ENCODE measurements around the gene CEP89.

DNA sequence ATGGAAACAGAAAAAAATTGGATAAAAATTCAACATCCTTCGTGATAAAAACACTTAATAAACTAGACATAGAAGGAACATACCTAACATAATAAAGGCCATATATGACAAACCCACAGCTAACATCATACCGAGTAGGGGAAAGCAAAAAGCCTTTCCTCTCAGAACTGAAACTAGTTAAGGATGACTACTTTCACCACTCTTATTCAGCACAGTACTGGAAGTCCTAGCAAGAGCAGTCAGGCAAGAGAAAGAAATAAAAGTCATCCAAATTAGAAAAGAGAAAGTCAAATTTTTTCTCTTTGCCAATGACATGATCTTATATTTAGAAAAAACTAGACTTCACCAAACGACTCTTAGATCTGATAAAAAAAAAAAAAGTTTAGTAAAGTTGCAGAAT is 76.4 kb downstream of the CEP89 start:
- TF ChIP-seq, protein P1, sequence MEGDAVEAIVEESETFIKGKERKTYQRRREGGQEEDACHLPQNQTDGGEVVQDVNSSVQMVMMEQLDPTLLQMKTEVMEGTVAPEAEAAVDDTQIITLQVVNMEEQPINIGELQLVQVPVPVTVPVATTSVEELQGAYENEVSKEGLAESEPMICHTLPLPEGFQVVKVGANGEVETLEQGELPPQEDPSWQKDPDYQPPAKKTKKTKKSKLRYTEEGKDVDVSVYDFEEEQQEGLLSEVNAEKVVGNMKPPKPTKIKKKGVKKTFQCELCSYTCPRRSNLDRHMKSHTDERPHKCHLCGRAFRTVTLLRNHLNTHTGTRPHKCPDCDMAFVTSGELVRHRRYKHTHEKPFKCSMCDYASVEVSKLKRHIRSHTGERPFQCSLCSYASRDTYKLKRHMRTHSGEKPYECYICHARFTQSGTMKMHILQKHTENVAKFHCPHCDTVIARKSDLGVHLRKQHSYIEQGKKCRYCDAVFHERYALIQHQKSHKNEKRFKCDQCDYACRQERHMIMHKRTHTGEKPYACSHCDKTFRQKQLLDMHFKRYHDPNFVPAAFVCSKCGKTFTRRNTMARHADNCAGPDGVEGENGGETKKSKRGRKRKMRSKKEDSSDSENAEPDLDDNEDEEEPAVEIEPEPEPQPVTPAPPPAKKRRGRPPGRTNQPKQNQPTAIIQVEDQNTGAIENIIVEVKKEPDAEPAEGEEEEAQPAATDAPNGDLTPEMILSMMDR (optimal IDR thresholded peaks at IDR 0.05 in 1 of 3, IDR thresholded peaks at IDR 0.05 in 1 of 3, conservative IDR thresholded peaks at IDR 0.05 in 1 of 3; ENCODE audit: extremely low read depth in 1 of 3, insufficient read depth in 2 of 3, low read length in 3 of 3): no peak
- TF ChIP-seq EZH2 (IDR thresholded peaks at IDR 0.05; ENCODE audit: low read length): no peak
